GM12865 (cell line): ENCODE data around the gene SPRED3.

Source experiments
- DNase-seq: peaks from one replicate; pipeline ENCODE4 v3.0.0; 2010; ENCODE audit warnings: low read depth
- H3K4me3 ChIP-seq: 2 replicates; pipeline ENCODE4 v1.5.1; 2011; ENCODE audit warnings: mild to moderate bottlenecking, low read depth, low read length, control low read depth
- CTCF ChIP-seq: IDR thresholded peaks from 2 replicates; pipeline ENCODE4 v1.5.1; 2011; ENCODE audit warnings: low read length, control low read depth, low read depth, inconsistent platforms; ENCODE audit not compliant: insufficient read depth; ENCODE audit errors: missing control alignments

The SPRED3 gene

GRCh38 chr19:38374332-38375097 lies 14.0 kb upstream of the SPRED3 start, which contains the start of gene PSMD8:
Gene PSMD8 (plus strand): TSS chr19:38374571. CDS start chr19:38374602, 31 bp downstream.
- no peak for TF ChIP-seq CTCF
- H3K4me3 ChIP-seq = peak within 1 kb of the TSS; percentile 99
- peak; percentile 100 for DNase-seq

GRCh38 chr19:38375098-38375493 lies 13.4 kb upstream of the SPRED3 start:
- no peak for DNase-seq
- no peak for TF ChIP-seq CTCF
- peak overlapping the region; percentile 99 for H3K4me3 ChIP-seq

- no peak for TF ChIP-seq CTCF
- H3K4me3 ChIP-seq = peak overlapping the region; percentile 99
- no peak for DNase-seq
These were observed 12.7 kb upstream of the SPRED3 start for GRCh38 chr19:38375748-38376147.

- no peak overlapping the region for H3K4me3 ChIP-seq
- no peak for DNase-seq
- no peak for TF ChIP-seq CTCF
These were observed 11.9 kb upstream of the SPRED3 start for GRCh38 chr19:38376576-38376975.

- TF ChIP-seq CTCF = no peak
- DNase-seq = no peak
- H3K4me3 ChIP-seq = no peak overlapping the region
These were observed 11.4 kb upstream of the SPRED3 start for GRCh38 chr19:38377052-38377451.

- no peak overlapping the region for H3K4me3 ChIP-seq
- DNase-seq = no peak
These were observed 9.6 kb upstream of the SPRED3 start for GRCh38 chr19:38378866-38379265.

More at GRCh38 chr19:38378866-38379265, 9.6 kb upstream of the SPRED3 start:
- TF ChIP-seq CTCF = no peak
